Mucosa of rectum (tissue), 2 donors: ENCODE data around the gene HSD17B14.
"Not testable (repeated sequence)": the region's sequence is repeated elsewhere in the genome, so short reads cannot be mapped to it uniquely, and the experiment has no call there.

Source experiments
- H3K27ac ChIP-seq, 2 donors: one replicate each; pipeline ENCODE4 v1.7.0; 2013; ENCODE audit warnings: inconsistent platforms in 2 of 2, low read depth in 2 of 2, low read length in 2 of 2
- H3K27me3 ChIP-seq, 2 donors: one replicate each; pipeline ENCODE4 v1.7.0; 2013; ENCODE audit warnings: low read length in 2 of 2; ENCODE audit not compliant: control insufficient read depth in 2 of 2, insufficient read depth in 2 of 2
- H3K36me3 ChIP-seq, 2 donors: one replicate each; pipeline ENCODE4 v1.7.0; 2013; ENCODE audit warnings: low read length in 2 of 2; ENCODE audit not compliant: control insufficient read depth in 2 of 2, insufficient read depth in 2 of 2
- H3K4me1 ChIP-seq, 2 donors: one replicate each; pipeline ENCODE4 v1.7.0; 2013; ENCODE audit warnings: low read length in 2 of 2, mild to moderate bottlenecking in 1 of 2; ENCODE audit not compliant: control insufficient read depth in 2 of 2, insufficient read depth in 2 of 2
- H3K4me3 ChIP-seq, 2 donors: one replicate each; pipeline ENCODE4 v1.7.0; 2013; ENCODE audit warnings: low read length in 2 of 2
- H3K9ac ChIP-seq, 2 donors: one replicate each; pipeline ENCODE4 v1.7.0; 2013; ENCODE audit warnings: low read length in 2 of 2, low read depth in 1 of 2, mild to moderate bottlenecking in 1 of 2
- H3K9me3 ChIP-seq, 2 donors: one replicate each; pipeline ENCODE4 v1.7.0; 2013; ENCODE audit warnings: low read length in 2 of 2; ENCODE audit not compliant: control insufficient read depth in 2 of 2
- donor health status: healthy.
- donor health status: Normal muscosa, but diverticular disease.

The HSD17B14 gene

DNA sequence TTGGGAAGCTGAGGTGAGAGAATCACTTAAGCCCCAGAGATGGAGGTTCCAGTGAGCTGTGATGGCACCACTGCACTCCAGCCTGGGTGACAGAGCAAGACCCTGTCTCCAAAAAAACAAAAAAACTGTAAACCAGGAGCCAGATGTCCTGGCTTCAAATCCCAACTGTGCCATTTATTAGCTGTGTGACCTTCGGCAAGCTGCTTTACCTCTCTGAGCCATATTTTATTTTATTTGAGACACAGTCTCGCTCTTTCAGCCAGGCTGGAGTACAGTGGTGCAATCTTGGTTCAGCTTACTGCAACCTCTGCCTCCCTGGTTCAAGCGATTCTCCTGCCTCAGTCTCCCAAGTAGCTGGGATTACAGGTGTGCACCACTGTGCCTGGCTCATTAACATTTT lies 10.4 kb upstream of the HSD17B14 start:
- not testable (repeated sequence) for H3K27ac ChIP-seq, H3K4me1 ChIP-seq, H3K9me3 ChIP-seq, H3K27me3 ChIP-seq, H3K4me3 ChIP-seq, H3K9ac ChIP-seq, H3K36me3 ChIP-seq

DNA sequence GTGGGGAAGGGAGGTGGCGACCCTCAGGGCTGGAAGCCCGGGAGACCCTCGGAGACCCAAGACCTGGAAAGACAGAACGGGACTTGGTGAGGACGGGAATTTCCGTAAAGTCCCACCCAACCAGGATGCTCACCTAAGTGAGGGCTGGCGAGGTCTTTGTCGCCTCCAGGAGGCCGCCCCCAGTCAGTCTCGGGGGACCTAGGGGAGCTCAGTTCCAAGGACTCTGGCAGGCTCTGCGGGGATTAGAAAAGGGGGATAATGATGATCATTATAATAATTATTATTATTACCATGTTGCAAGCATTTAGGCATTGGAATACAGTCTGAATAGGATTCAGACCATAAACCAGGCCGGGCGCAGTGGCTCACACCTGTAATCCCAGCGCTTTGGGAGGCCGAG lies 9.1 kb upstream of the HSD17B14 start:
- Histone ChIP-seq H3K27ac (no peak overlapping the region), H3K4me3 (no peak overlapping the region), H3K4me1 (no peaks in the 10 kb centered on the region), H3K9me3 (no peaks in the 10 kb centered on the region), H3K9ac (no peak overlapping the region), H3K27me3 (no peaks in the 10 kb centered on the region), H3K36me3 (no peaks in the 10 kb centered on the region)

DNA sequence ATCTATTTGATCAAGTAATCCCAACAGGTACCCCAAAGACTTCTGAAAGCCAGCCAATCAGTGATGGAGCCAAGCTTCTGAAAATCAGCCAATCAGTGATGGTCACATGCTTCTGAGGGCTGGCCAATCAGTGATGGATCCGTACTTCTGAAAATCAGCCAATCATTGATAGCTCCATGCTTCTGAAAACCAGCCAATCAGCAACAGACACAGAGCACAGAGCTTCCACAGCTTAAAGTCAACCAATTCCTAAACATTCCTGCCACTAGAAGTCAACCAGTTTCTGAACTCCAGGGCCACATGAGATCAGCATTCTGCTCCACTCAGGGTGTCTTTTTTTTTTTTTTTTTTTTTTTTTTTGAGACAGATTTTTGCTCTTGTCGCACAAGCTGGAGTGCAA lies 8.2 kb upstream of the HSD17B14 start:
- Histone ChIP-seq H3K9ac (no peak overlapping the region), H3K4me3 (no peak overlapping the region), H3K4me1 (no peaks in the 10 kb centered on the region), H3K9me3 (no peaks in the 10 kb centered on the region), H3K27ac (no peak overlapping the region), H3K36me3 (no peaks in the 10 kb centered on the region), H3K27me3 (no peaks in the 10 kb centered on the region)

DNA sequence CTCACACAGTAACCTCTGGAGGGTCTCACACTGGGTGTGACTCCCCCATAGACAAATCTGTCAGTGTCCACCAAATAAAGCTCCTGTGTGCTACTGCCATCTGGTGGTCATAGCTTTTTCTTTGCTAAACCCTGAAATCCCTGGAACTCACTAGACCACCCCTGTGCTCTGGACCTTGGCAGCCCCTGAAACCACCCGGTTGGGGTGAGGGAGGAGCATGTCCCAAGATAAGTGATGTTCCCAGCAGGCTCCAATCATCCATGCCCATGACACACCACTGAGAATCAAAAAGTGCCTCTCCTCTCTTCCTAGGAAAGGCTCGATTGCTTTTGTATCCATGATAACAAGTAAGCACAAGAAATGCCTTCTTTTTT lies 6.5 kb upstream of the HSD17B14 start:
- Histone ChIP-seq H3K27ac (no peak overlapping the region), H3K9ac (no peak overlapping the region), H3K27me3 (no peaks in the 10 kb centered on the region), H3K9me3 (no peaks in the 10 kb centered on the region), H3K36me3 (no peaks in the 10 kb centered on the region), H3K4me3 (no peak overlapping the region), H3K4me1 (no peaks in the 10 kb centered on the region)

DNA sequence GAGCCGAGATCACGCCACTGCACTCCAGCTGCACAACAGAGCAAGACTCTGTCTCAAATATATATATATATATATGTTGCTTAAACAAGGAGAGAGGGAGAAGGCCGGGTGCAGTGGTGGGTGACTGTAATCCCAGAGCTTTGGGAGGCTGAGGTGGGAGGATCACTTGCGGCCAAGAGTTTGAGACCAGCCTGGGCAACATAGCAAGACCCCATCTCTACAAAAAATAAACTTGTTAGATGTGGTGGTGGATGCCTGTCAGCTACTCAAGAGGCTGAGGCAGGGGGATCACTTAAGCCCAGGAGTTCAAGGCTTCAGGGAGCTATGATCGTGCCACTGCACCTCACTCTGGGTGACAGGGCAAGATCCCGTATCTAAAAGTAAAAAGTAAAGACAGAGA lies 5.3 kb upstream of the HSD17B14 start:
- no peaks in the 10 kb centered on the region for H3K4me1 ChIP-seq
- no peaks in the 10 kb centered on the region for H3K36me3 ChIP-seq
- no peak overlapping the region for H3K27ac ChIP-seq

DNA sequence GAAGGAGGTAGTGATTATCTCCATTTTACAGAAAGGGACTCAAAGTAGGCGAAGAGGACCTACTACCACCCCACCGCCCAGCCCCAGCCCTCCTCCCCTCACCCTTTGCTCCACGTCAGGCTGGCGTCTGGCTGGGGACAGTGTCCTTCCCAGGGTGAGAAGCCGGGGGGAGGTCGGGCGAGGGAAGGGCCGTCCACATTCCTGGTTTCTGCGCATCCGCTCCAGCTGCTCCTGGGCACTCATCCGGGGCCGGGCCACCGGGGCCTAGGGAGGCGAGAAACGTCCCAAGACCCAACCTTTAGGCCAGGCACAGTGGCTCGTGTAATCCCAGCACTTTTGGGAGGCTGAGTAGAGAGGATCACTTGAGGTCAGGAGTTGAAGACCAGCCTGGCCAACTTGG lies 4.8 kb upstream of the HSD17B14 start:
- Histone ChIP-seq H3K4me3 (no peak overlapping the region), H3K4me1 (peaks cover 0 to 1% of the 10 kb centered on the region in 2 donors), H3K36me3 (no peaks in the 10 kb centered on the region), H3K9me3 (no peaks in the 10 kb centered on the region), H3K27ac (no peak overlapping the region), H3K27me3 (no peaks in the 10 kb centered on the region), H3K9ac (no peak overlapping the region)

More for the DNA sequence above, 5.3 kb upstream of the HSD17B14 start:
- H3K27me3 ChIP-seq: no peaks in the 10 kb centered on the region
- H3K9me3 ChIP-seq: no peaks in the 10 kb centered on the region
- H3K4me3 ChIP-seq: no peak overlapping the region
- H3K9ac ChIP-seq: no peak overlapping the region

DNA sequence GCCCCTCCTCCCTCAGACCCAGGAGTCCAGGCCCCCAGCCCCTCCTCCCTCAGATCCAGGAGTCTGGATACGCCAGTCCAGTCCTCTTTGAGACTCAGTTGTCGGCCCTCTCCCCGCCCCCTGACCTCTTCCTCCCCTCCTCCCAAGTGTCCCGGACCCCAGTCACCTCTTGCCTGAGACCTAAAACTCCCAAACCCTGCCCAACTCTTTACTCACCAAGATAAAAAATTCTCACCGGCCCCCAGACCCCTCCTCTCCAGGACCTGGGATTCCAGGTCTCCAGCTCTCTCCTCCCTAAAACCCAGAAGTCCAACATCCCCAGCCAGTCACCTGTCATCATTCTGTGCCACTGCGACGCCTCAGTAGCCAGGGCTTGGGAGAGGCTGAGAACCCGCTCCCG lies 1.4 kb upstream of the HSD17B14 start:
- Histone ChIP-seq H3K9ac (no peak overlapping the region), H3K4me1 (peaks cover 0 to 5% of the 10 kb centered on the region in 2 donors), H3K27me3 (no peaks in the 10 kb centered on the region), H3K27ac (no peak overlapping the region), H3K4me3 (no peak overlapping the region), H3K9me3 (no peaks in the 10 kb centered on the region), H3K36me3 (no peaks in the 10 kb centered on the region)

DNA sequence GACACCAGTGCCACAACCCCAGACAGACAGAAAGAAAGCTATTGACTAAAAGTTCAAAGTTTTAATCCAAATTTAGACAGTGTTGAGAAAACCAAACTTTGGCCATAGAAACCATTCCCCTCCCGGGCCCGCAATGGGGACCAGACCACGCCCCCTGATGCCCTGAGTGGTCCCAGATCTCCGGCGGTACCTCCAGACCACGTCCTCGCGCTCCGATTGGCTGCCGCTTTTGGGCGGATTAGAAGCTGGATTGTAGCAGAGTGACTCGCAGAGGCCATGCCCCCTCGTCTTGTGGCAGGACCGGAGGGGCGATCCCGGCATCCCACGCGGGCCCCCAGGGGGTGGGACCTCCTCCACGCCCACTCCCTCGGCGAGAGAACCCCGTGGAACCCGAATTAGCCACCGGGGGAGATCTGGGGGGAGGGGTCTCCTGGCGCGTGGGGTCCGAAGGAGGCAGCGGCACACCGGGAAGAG lies 797 bp upstream of the HSD17B14 start:
- Histone ChIP-seq H3K9ac (no peak overlapping the region), H3K36me3 (no peaks in the 10 kb centered on the region), H3K27ac (peak overlapping the region in 1 of 2 donors; percentile 16), H3K27me3 (no peaks in the 10 kb centered on the region), H3K9me3 (no peaks in the 10 kb centered on the region), H3K4me1 (peaks cover 0 to 5% of the 10 kb centered on the region in 2 donors), H3K4me3 (peak overlapping the region in 1 of 2 donors; percentile 26)

DNA sequence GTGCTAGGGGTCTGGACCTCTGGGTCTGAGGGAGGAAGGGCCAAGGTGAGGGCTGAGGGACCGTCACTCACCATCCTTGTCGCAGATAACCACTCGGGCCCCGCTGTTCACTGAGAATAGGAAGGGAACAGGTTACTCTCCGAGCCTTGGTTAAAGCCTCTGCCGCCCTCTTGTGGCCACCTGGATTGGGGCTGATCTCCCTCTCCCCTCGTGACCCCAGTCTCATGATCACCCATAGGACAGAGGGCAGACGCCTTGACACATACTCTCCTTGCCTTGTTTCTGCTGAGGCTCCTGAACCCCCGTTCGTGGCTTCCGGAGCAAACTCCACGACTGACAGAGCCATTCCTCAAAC lies 580 bp downstream of the HSD17B14 start:
- Histone ChIP-seq H3K9ac (peak overlapping the region; percentile 5 to 63), H3K9me3 (no peaks in the 10 kb centered on the region), H3K36me3 (no peaks in the 10 kb centered on the region), H3K27me3 (no peaks in the 10 kb centered on the region), H3K4me3 (peak overlapping the region in 1 of 2 donors; percentile 42), H3K27ac (peak overlapping the region in 1 of 2 donors; percentile 38), H3K4me1 (peaks cover 0 to 5% of the 10 kb centered on the region in 2 donors)

DNA sequence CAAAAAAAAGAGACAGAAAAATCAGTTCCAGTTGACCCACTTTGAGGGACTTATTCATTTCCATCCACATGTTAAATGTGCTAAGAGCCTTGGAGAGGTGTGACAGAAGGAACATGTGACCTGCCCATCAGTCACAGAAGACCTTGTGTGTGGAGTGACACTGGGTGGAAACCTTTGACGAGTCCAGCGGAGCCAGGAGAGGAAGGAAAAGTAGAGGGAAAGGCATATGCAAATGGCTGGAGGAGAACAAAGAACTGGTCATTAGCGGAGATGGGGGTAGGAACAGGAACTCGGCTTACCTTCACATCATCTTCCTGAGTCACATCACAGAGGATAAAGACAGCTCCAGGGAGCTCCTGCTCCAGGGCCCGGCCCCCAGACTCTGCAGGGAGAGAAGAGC lies 2.3 kb downstream of the HSD17B14 start:
- H3K36me3 ChIP-seq: no peaks in the 10 kb centered on the region
- H3K9me3 ChIP-seq: no peaks in the 10 kb centered on the region
- H3K9ac ChIP-seq: no peak overlapping the region
- no peak overlapping the region for H3K27ac ChIP-seq
- no peaks in the 10 kb centered on the region for H3K27me3 ChIP-seq
- H3K4me3 ChIP-seq: no peak overlapping the region
- H3K4me1 ChIP-seq: peaks cover 0 to 5% of the 10 kb centered on the region in 2 donors

DNA sequence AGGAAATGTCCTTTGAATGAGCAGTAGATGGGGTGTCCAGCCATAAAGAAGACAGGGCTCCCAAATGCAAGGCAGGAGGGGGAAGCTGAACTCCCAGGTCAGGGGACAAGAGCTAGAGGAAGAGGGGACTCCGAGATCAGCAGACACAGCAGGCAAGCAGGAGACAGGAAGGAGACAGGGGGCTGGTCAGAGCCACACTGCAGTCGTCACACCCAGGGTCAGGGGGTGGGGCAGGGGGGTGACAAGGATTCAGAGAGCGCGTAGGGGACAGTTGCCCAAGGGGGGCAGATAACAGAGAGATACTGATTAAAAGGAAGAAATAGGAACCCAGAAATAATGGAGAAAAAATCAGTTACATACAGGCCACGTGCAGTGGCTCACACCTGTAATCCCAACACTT lies 3.2 kb downstream of the HSD17B14 start:
- H3K36me3 ChIP-seq: no peaks in the 10 kb centered on the region
- no peaks in the 10 kb centered on the region for H3K27me3 ChIP-seq
- no peak overlapping the region for H3K9ac ChIP-seq
- H3K4me1 ChIP-seq: peaks cover 0 to 5% of the 10 kb centered on the region in 2 donors
- no peak overlapping the region for H3K27ac ChIP-seq
- H3K4me3 ChIP-seq: no peak overlapping the region
- no peaks in the 10 kb centered on the region for H3K9me3 ChIP-seq
